Lower lobe of right lung (tissue), 2 donors: ENCODE data around the gene TNIK. TPM values are rescaled to one million over a fixed set of nuclear protein-coding genes. Genes with fewer than 3 reads are reported as not detected.

Source experiments
- ATAC-seq, 2 donors: fragments of 200-7000 bp; cut with Tn5 transposase; one replicate each; pipeline ENCODE4 v1.9.1; 2020 to 2022; ENCODE audit warnings: mild to moderate bottlenecking in 2 of 2, moderate library complexity in 2 of 2
- DNase-seq: peaks from one replicate; pipeline ENCODE4 v3.0.0-alpha.2; 2020
- H3K27ac ChIP-seq: fragments of 200-600 bp; one replicate; pipeline ENCODE4 v1.8.0; 2022
- H3K27me3 ChIP-seq: fragments of 200-600 bp; one replicate; pipeline ENCODE4 v1.8.0; 2022; ENCODE audit warnings: low read depth
- H3K36me3 ChIP-seq: fragments of 200-600 bp; one replicate; pipeline ENCODE4 v1.8.0; 2022; ENCODE audit warnings: mild to moderate bottlenecking
- H3K4me1 ChIP-seq: fragments of 200-600 bp; one replicate; pipeline ENCODE4 v1.8.0; 2022
- H3K4me3 ChIP-seq: fragments of 200-600 bp; one replicate; pipeline ENCODE4 v1.8.0; 2022; ENCODE audit warnings: mild to moderate bottlenecking
- H3K9me3 ChIP-seq: fragments of 200-600 bp; one replicate; pipeline ENCODE4 v1.8.0; 2022
- CTCF ChIP-seq: fragments of 200-600 bp; IDR thresholded peaks from one replicate; pipeline ENCODE4 v1.8.0; 2022; ENCODE audit warnings: antibody characterized with exemption, mild to moderate bottlenecking
- intact Hi-C: fragments of 100-400 bp; cut with DNase I; formaldehyde crosslinking; loops from one replicate; pipeline ENCODE4 v1.11.0; 2022
- total RNA-seq: library from RNA; stranded (reverse); fragmentation: NEBNext Ultra II Directional; extraction: Animal tissue kit (Norgen Biotek cat#: 25700); gene quantifications from one replicate; pipeline ENCODE4 v1.2.1, GENCODE V29; 2021
- donor health status: DM: no; HTN: yes; CAD: no; lungs with severe emphysema.

TNIK gene
- total RNA-seq, 1 donor from 2014 or later: 29.3 TPM

- Histone ChIP-seq H3K9me3 (no peaks in the 10 kb centered on the region), H3K27ac (no peak overlapping the region), H3K36me3 (no peaks in the 10 kb centered on the region), H3K27me3 (no peaks in the 10 kb centered on the region), H3K4me3 (no peak overlapping the region), H3K4me1 (peaks cover 11% of the 10 kb centered on the region)
- intact Hi-C loops: no loop called here
- DNase-seq (no peak), ATAC-seq (no peak)
- no peak for TF ChIP-seq CTCF
Observed at GRCh38 chr3:171279972-171280371, 180.2 kb downstream of the TNIK start.

- no peak for TF ChIP-seq CTCF
- H3K4me3 ChIP-seq: no peak overlapping the region
- no peaks in the 10 kb centered on the region for H3K27me3 ChIP-seq
- ATAC-seq (no peak), DNase-seq (no peak)
- intact Hi-C loops: no loop called here
- H3K36me3 ChIP-seq: no peaks in the 10 kb centered on the region
- no peaks in the 10 kb centered on the region for H3K9me3 ChIP-seq
- H3K27ac ChIP-seq: no peak overlapping the region
- peaks cover 4% of the 10 kb centered on the region for H3K4me1 ChIP-seq
Observed at GRCh38 chr3:171278299-171278590, 182.0 kb downstream of the TNIK start.

GRCh38 chr3:171277456-171278298, 182.5 kb downstream of the TNIK start:
- no peak for DNase-seq
- ATAC-seq: no peak
- no peak for TF ChIP-seq CTCF

GRCh38 chr3:171276923-171277322, 183.3 kb downstream of the TNIK start:
- Histone ChIP-seq H3K4me3 (no peak overlapping the region), H3K27ac (no peak overlapping the region), H3K36me3 (no peaks in the 10 kb centered on the region), H3K27me3 (no peaks in the 10 kb centered on the region), H3K9me3 (no peaks in the 10 kb centered on the region), H3K4me1 (no peaks in the 10 kb centered on the region)
- intact Hi-C loops: no loop called here
- ATAC-seq (no peak), DNase-seq (no peak)
- no peak for TF ChIP-seq CTCF

More at GRCh38 chr3:171277456-171278298, 182.5 kb downstream of the TNIK start:
- Histone ChIP-seq H3K4me1 (peaks cover under 1% of the 10 kb centered on the region), H3K27me3 (no peaks in the 10 kb centered on the region), H3K4me3 (no peak overlapping the region), H3K27ac (no peak overlapping the region), H3K9me3 (no peaks in the 10 kb centered on the region), H3K36me3 (no peaks in the 10 kb centered on the region)
- intact Hi-C loops: no loop called here

- no peak for TF ChIP-seq CTCF
- no peak overlapping the region for H3K4me3 ChIP-seq
- H3K9me3 ChIP-seq: no peaks in the 10 kb centered on the region
- no peaks in the 10 kb centered on the region for H3K36me3 ChIP-seq
- H3K27ac ChIP-seq: no peak overlapping the region
- DNase-seq: no peak
- intact Hi-C loops: no loop called here
- ATAC-seq: no peak
- H3K27me3 ChIP-seq: no peaks in the 10 kb centered on the region
- H3K4me1 ChIP-seq: peaks cover 6% of the 10 kb centered on the region
Observed at GRCh38 chr3:171274222-171274621, 186.0 kb downstream of the TNIK start.
